GM19099 (cell line): ENCODE data around the gene ADAMTSL4.

Source experiments
- POLR2A ChIP-seq: IDR thresholded peaks from 3 replicates; pipeline ENCODE4 v1.6.1; 2011; ENCODE audit warnings: low read depth; ENCODE audit not compliant: insufficient read length; ENCODE audit errors: extremely low read depth

Gene ADAMTSL4

GRCh38 chr1:150521196-150521968 lies 27.8 kb upstream of the ADAMTSL4 start:
- no peak for TF ChIP-seq POLR2A

- no peak for TF ChIP-seq POLR2A
Observed at GRCh38 chr1:150525348-150525747, 23.9 kb upstream of the ADAMTSL4 start.

GRCh38 chr1:150528196-150528595 lies 21.0 kb upstream of the ADAMTSL4 start:
- TF ChIP-seq POLR2A, result no peak

- no peak for TF ChIP-seq POLR2A
Observed at GRCh38 chr1:150529017-150529416, 20.2 kb upstream of the ADAMTSL4 start.

GRCh38 chr1:150530491-150531159 lies 18.6 kb upstream of the ADAMTSL4 start:
- TF ChIP-seq POLR2A, result no peak

GRCh38 chr1:150532860-150533259 lies 16.3 kb upstream of the ADAMTSL4 start:
- TF ChIP-seq POLR2A, result no peak

- no peak for TF ChIP-seq POLR2A
Observed at GRCh38 chr1:150534002-150534401, 15.2 kb upstream of the ADAMTSL4 start.

- TF ChIP-seq POLR2A, result no peak
Observed at GRCh38 chr1:150535511-150536287, 13.5 kb upstream of the ADAMTSL4 start.

GRCh38 chr1:150536836-150537731 lies 12.1 kb upstream of the ADAMTSL4 start:
- no peak for TF ChIP-seq POLR2A

- TF ChIP-seq POLR2A, result no peak
Observed at GRCh38 chr1:150537732-150538684, 11.2 kb upstream of the ADAMTSL4 start.

GRCh38 chr1:150543500-150544143 lies 5.6 kb upstream of the ADAMTSL4 start:
- TF ChIP-seq POLR2A, result no peak

- no peak for TF ChIP-seq POLR2A
Observed at GRCh38 chr1:150544204-150544603, 5.0 kb upstream of the ADAMTSL4 start.

GRCh38 chr1:150545486-150546032 lies 3.6 kb upstream of the ADAMTSL4 start:
- no peak for TF ChIP-seq POLR2A

GRCh38 chr1:150546294-150546937 lies 2.8 kb upstream of the ADAMTSL4 start:
- no peak for TF ChIP-seq POLR2A
